GM18499 (cell line): ENCODE measurements around the gene MAN1C1.

ENCODE experiments used
- ATAC-seq: cut with Tn5 transposase; IDR thresholded peaks from one replicate; pipeline ENCODE4 v1.9.1; 2021; ENCODE audit warnings: moderate number of reproducible peaks; ENCODE audit not compliant: insufficient read depth, unreplicated experiment

MAN1C1 gene

DNA sequence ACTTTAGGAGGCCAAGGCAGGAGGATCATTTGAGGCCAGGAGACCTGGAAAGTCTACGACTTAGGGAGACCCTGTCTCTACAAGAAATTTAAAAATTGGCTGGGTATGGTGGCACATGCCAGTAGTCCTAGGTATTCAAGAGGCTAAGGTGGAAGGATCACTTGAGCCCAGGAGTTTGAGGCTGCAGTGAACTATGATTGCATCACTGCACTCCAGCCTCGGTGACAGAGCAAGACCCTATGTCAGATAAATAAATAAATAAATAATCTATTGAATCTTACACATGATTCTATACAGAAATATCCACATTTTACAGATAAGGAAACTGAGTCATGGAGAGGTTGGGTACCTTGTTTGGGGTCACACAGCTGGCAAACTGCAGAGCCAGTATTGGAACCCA, 89.1 kb downstream of the MAN1C1 start:
- ATAC-seq = no peak

- ATAC-seq = no peak
These were observed 89.8 kb downstream of the MAN1C1 start for GRCh38 chr1:25706146-25707089.

DNA sequence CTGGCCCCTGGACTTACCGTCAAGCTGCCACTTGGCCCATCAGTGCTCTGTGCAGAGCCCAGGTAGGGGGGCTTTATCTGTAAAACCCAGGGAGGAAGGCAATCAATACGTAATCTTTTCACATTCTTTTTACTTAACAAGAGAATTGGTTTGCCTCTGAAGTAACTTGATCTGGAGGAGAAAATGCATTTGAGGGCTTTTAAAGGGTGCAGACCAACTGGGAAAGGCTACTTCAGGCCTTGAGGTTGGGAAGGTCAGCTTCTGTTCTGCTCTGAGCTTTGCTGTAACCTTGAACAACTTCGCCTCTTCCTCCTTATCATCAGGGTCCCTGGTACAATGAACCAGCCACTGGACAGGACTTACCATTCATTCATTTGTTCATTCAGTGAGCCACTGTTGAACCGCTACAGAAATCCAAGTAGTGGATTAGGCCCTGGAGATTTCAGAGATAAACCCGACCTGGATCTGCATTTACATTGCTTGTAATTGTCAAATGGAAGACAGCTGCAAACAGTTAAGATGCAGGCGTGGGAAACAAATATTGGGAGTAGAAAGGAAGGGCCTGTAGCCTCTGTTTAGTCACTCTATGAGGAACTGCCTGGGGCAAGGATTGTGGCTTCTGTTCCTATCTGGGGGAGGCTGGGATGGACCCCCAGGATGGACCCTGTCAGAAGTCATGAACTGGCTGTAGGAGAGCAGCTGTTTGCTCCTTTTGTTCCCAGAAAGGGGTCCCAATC, 90.9 kb downstream of the MAN1C1 start:
- no peak for ATAC-seq

- ATAC-seq = no peak
These were observed 94.2 kb downstream of the MAN1C1 start for GRCh38 chr1:25710583-25711347.

DNA sequence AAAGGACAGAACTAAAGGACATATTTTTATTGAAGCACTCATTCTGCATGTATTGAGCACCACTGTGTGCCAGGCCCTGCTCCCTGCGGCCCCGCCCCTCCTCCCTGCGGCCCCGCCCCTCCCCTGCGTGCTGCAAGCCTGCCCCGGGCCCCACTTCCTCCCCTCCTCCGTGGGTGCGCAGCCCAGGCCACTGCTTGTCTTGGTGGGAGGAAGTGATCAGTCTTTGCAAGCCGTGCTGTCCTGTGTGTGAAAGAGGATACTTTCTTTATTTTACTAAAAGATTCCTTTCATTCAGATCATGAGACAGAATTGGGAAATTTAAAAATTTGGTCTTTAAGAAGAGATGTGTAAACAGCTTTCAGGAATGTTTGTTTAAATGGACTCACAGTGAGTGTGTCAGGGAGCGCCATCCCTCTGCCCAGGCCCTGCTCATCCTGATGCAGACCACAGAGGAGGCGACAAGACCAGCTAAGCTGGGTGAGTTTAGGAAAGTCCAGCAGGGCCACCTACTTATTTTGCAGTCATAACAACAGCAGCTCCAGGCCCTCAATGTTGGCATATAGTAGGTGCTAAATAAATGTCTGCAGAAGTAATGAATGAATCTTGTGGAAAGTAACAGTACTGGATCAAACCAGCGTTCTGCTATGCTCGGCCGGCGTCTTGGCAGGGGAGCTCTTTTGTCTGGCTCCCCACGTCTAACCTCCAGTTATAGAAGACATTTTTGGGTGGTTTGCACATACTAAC, 95.1 kb downstream of the MAN1C1 start:
- ATAC-seq = no peak

GRCh38 chr1:25712299-25712970, 95.8 kb downstream of the MAN1C1 start:
- ATAC-seq = no peak

DNA sequence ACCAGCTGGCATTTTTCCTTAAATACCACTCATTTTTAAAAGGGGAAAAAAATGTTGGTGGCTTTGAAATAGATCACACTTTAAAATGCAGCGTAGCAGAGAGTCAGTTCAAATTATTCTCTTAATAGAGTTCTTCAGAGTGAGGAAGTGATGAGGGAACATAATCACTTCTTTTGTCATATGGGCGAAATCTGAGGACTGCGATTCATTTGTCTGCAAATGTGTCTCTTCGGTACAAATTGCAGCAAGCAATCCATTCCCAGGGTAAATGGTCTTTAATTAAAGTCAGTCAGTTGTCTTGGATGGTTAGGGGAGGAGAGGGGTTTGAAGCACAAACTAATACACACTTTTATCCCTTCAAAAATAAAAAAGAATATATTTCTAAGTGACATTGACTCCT, 97.4 kb downstream of the MAN1C1 start:
- ATAC-seq = no peak

DNA sequence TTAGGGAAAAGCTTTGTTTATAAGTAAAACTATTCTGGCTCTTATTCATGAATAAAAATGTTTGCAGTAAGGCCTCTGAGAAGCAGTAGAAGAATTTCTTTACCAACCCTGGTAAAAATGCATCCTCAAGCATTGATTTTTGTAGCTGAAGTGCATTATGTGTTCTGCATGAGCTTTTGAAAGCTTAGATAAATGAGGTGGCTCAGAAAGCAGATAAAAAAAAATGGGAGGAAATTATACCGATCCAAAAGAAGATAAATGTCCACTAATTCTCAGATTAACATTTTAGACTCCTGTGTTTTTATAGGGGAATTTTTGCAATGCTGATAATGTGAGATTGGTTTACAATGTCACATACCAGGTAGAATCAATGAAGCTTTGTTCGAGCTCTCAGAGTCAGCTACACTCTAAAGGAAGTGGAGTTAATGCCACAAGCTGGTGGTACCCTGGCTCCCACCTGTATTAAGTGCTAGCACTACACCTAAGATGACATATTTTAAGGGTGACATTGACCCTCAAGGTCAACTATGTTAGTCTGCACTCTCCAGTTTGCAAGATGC, 97.9 kb downstream of the MAN1C1 start:
- ATAC-seq = no peak

DNA sequence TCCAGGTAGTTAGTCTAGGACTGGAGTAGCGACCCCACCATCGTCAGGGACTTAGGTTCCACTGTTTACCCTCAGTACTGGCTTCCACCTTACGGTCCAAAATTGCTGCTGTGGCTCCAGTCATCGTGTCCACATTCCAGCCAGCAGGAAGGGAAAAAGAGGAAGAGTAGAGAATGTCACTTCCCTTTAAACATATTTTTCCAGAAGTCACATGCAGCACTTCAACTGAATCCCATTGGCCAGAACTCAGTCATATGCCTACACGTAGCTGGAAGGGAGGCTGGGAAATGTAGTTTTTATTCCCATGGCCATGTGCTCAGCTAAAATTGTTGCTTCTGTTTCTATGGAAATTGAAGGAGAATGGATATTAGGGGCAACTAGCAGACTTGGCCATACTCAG, 99.3 kb downstream of the MAN1C1 start:
- no peak for ATAC-seq

- no peak for ATAC-seq
These were observed 99.7 kb downstream of the MAN1C1 start for GRCh38 chr1:25716320-25716719.

- ATAC-seq = no peak
These were observed 102.1 kb downstream of the MAN1C1 start for GRCh38 chr1:25718732-25719131.

- no peak for ATAC-seq
These were observed 104.0 kb downstream of the MAN1C1 start for GRCh38 chr1:25720624-25721023.

GRCh38 chr1:25723250-25723880, 106.8 kb downstream of the MAN1C1 start:
- ATAC-seq = no peak

GRCh38 chr1:25724201-25724600, 107.6 kb downstream of the MAN1C1 start:
- ATAC-seq = no peak

- no peak for ATAC-seq
These were observed 108.4 kb downstream of the MAN1C1 start for GRCh38 chr1:25724966-25725365.

DNA sequence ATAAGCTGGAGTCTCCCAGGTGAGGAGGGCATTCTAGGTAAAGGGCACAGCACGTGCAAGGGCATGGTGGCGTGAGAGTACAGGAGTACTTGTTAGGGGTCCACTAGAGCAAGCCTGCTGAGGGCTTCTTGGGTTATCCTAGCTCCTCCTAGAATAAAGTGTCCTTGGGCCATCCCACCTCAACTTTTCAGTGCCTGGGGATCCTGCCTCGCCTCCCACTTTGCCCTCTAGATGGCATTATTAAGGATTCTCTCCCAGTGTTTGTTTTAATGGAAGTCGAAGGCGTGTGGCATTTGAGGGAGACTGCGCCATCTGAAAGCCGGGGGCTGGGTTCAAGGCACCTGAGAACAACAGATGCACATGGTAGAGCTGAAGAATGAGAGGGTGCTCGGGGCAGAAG, 108.9 kb downstream of the MAN1C1 start:
- ATAC-seq = no peak

DNA sequence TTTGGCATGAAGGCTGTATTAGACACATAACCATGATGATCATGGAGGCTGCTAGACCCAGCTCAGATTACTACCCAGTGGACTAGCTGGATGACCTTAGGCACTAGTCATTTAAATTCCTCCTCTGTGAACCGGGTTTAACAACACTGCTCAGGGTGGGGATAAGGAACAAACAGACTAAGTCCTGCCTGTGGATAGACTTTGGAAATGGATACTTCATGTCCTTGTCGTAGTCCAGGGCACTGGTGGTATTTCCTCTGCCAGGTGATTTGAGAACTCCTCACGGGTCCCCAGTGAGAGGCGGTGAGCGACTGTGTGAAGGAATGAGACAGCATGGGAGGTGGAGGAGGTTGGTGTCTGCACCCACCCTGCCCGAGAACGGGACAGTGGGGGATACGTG, 110.5 kb downstream of the MAN1C1 start:
- no peak for ATAC-seq

DNA sequence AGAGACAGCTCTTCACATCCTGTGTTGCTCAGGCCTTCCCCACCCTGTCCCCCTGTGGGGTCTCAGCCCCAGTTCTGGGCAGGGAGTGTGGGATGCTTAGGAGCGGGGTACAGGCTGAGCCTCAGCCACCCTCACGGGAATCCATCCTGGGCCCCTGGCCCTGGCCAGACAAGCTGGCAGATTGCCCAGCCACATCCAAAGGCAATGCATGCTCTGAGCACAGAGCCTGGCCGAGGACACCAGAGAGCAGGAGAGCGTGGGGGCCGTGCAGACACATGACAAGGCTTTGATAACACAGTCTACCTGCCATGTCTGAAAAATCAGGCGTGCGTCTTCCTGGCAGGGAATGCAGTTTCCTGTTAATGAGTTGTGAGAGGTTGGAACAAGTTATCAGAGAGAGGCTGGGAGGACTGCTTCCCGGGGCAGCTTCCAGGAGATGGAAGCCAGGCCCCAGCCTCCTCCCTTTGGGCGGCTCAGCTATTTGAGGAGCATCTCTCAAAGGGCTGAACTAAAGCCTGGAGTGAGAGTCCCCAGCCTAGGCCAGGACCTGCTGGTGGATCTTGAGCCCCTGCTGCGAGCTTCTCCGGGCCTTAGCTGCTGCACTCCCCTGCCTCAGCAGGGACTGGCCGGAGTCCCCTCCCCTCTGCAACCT, 111.2 kb downstream of the MAN1C1 start:
- ATAC-seq = no peak
